Nephron (organoid): ENCODE measurements around the gene PLEKHG7.

Source experiments
- H3K27ac Mint-ChIP-seq, 3 experiments: 2 replicates each; pipeline ENCODE4 v1.8.0; 2020; ENCODE audit warnings: mixed read lengths in 3 of 3, mild to moderate bottlenecking in 2 of 3, moderate library complexity in 1 of 3
- H3K27me3 Mint-ChIP-seq: 2 replicates; pipeline ENCODE4 v1.8.0; 2021; ENCODE audit warnings: low read depth, mild to moderate bottlenecking, moderate library complexity, mixed read lengths
- H3K36me3 Mint-ChIP-seq: 2 replicates; pipeline ENCODE4 v1.8.0; 2020; ENCODE audit warnings: low read depth, mixed read lengths
- H3K4me1 Mint-ChIP-seq: 2 replicates; pipeline ENCODE4 v1.8.0; 2020; ENCODE audit warnings: mixed read lengths
- H3K4me3 Mint-ChIP-seq, 3 experiments: 2 replicates each; pipeline ENCODE4 v1.8.0; 2020; ENCODE audit warnings: mild to moderate bottlenecking in 3 of 3, mixed read lengths in 3 of 3, moderate library complexity in 2 of 3
- H3K9me3 Mint-ChIP-seq: 2 replicates; pipeline ENCODE4 v1.8.0; 2020; ENCODE audit warnings: mixed read lengths
- TF ChIP-seq, protein P1 (sequence below), 3 experiments: fragments of 200-600 bp; sonication (generic); IDR thresholded peaks; one replicate each; pipeline ENCODE4 v1.5.0; 2021; ENCODE audit warnings: antibody characterized with exemption in 3 of 3; ENCODE audit not compliant: unreplicated experiment in 3 of 3

Gene PLEKHG7

DNA sequence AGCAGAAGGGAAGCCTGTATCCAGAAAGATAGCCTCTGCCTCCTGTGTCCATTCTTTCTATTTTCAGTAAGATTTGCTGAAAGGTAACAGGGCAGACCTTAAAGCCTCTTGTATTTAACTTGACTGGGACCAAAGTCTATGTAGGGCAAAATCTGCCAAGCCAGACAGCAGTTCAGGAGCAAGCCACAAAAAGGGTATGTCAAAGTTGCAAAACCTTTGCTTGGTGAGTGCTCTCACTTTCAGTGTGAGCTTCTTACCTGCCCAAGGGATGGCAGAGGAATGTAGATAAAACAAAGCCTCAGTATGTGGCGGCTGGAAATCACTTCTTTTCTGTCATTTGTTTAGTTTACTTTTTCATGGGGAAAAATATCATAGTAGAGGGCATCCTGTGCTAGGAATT lies 63.1 kb downstream of the PLEKHG7 start:
- TF ChIP-seq, protein P1, sequence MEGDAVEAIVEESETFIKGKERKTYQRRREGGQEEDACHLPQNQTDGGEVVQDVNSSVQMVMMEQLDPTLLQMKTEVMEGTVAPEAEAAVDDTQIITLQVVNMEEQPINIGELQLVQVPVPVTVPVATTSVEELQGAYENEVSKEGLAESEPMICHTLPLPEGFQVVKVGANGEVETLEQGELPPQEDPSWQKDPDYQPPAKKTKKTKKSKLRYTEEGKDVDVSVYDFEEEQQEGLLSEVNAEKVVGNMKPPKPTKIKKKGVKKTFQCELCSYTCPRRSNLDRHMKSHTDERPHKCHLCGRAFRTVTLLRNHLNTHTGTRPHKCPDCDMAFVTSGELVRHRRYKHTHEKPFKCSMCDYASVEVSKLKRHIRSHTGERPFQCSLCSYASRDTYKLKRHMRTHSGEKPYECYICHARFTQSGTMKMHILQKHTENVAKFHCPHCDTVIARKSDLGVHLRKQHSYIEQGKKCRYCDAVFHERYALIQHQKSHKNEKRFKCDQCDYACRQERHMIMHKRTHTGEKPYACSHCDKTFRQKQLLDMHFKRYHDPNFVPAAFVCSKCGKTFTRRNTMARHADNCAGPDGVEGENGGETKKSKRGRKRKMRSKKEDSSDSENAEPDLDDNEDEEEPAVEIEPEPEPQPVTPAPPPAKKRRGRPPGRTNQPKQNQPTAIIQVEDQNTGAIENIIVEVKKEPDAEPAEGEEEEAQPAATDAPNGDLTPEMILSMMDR (IDR thresholded peaks at IDR 0.05; ENCODE audit: unreplicated experiment in 3 of 3), result no peak
- Mint-ChIP-seq H3K36me3 (no peaks in the 10 kb centered on the region), H3K27me3 (peaks cover 3% of the 10 kb centered on the region), H3K27ac (no peak overlapping the region), H3K9me3 (no peaks in the 10 kb centered on the region), H3K4me1 (peaks cover 52% of the 10 kb centered on the region), H3K4me3 (no peak overlapping the region)

DNA sequence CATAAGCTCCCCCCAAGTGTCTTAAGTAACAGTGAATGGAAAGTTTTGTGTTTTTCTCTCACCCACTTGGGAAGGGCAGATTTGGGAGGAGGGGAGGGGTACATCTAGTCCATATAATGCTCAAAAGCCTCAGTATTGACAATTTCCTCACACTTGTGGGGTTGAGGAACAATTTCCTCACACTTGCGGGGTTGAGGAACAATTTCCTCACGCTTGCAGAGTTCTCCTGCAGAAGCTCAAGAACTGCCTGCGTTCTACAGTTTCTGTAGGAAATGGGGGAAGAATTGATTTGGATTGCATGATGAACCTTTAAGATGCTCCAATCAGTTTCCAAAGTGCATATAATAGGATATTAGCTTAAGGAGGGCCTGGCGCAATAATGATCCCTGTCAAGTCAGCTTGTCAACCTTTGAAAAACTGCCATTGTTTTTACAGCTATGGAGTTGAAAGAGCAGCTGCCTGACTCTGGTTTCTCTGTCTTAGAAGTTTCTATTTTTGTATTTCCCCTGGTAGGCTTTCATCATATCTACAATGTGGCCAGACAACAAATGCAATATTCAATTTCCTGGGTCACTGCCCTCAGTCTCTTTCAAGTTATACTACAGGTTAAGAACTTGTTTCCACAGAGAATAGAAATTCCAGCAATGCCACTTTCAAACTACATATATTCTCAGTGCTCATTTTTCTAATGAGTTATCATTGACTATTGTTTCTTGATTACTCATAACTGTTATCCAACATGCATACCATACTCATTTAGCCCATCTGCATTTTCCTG lies 66.5 kb downstream of the PLEKHG7 start:
- peaks cover 3% of the 10 kb centered on the region for H3K27me3 Mint-ChIP-seq
- H3K4me3 Mint-ChIP-seq, result no peak overlapping the region
- H3K27ac Mint-ChIP-seq, result peak overlapping the region; percentile 14 to 71 (median 50)
- H3K4me1 Mint-ChIP-seq, result peaks cover 54% of the 10 kb centered on the region
- no peaks in the 10 kb centered on the region for H3K9me3 Mint-ChIP-seq
- TF ChIP-seq, protein P1 (IDR thresholded peaks at IDR 0.05; ENCODE audit: unreplicated experiment in 3 of 3), result no peak
- no peaks in the 10 kb centered on the region for H3K36me3 Mint-ChIP-seq

DNA sequence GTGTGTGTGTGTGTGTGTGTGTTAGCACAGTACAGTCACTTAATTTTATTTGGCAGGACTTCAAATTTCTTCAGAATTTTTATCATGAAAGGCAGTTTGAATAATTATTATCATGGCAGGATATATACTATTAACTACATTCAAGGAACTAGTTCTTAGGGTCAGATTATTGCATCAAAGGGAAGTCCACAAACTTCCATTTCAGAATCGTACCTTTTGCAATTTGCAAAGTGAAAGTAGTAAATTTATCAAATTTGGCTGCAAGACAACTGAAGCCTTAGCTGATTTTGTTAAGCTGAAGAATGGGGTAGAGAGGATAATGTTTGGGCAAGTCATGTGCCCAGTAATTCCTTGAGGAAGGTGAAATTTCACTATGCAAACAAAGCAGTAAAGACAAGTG lies 68.2 kb downstream of the PLEKHG7 start:
- peaks cover 55% of the 10 kb centered on the region for H3K4me1 Mint-ChIP-seq
- no peaks in the 10 kb centered on the region for H3K36me3 Mint-ChIP-seq
- no peaks in the 10 kb centered on the region for H3K9me3 Mint-ChIP-seq
- peak overlapping the region in 1 of 3 experiments; percentile 37 for H3K27ac Mint-ChIP-seq
- H3K4me3 Mint-ChIP-seq, result no peak overlapping the region
- H3K27me3 Mint-ChIP-seq, result peaks cover 3% of the 10 kb centered on the region
- TF ChIP-seq, protein P1 (IDR thresholded peaks at IDR 0.05; ENCODE audit: unreplicated experiment in 3 of 3), result no peak

DNA sequence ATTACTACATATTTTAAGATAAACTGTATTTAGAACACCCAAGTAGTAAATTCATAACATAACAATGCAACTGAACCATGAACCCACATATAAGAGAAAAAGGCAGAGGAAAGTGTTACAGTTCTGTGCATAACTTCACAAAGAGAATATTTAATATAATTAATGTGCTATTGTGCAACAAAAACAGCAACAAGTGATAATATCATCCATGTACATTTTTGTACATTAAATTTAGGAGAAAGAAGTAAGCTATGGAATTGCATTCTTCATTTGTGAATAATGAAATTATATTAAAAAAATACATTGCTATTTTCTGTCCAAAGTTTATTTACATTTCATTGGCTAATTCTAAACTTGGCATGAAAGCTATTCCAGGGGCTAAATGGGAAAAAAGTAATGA lies 72.6 kb downstream of the PLEKHG7 start:
- no peak overlapping the region for H3K4me3 Mint-ChIP-seq
- no peaks in the 10 kb centered on the region for H3K9me3 Mint-ChIP-seq
- peaks cover 24% of the 10 kb centered on the region for H3K4me1 Mint-ChIP-seq
- H3K27ac Mint-ChIP-seq, result peak overlapping the region in 1 of 3 experiments; percentile 34
- TF ChIP-seq, protein P1 (IDR thresholded peaks at IDR 0.05; ENCODE audit: unreplicated experiment in 3 of 3), result no peak
- no peaks in the 10 kb centered on the region for H3K27me3 Mint-ChIP-seq
- H3K36me3 Mint-ChIP-seq, result peaks cover 24% of the 10 kb centered on the region

DNA sequence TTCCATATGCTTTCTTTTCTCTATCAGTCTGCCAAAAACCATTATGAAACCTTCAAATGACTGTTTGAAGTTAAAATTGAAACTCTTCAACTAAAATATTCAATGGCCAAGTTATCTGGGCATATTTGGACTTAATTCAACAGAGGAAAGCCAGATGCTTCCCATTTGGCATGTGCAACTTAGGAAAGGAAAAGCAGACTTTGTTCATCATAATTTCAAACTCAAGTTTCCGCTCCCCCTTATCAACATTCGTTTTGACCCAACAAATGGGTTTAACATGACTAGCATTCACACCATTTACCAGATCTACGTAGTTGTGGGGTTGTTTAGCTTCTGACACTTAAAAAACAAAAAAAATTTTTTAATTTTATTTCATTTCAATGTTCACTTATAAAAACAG lies 75.7 kb downstream of the PLEKHG7 start:
- no peaks in the 10 kb centered on the region for H3K9me3 Mint-ChIP-seq

More for the DNA sequence above, 75.7 kb downstream of the PLEKHG7 start:
- Mint-ChIP-seq H3K4me3 (no peak overlapping the region), H3K27me3 (no peaks in the 10 kb centered on the region), H3K36me3 (peaks cover 24% of the 10 kb centered on the region), H3K27ac (no peak overlapping the region), H3K4me1 (peaks cover 15% of the 10 kb centered on the region)
- TF ChIP-seq, protein P1 (IDR thresholded peaks at IDR 0.05; ENCODE audit: unreplicated experiment in 3 of 3), result no peak
